WERI-Rb-1 (cell line): ENCODE results near the gene BCS1L.
A peak's percentile ranks its signal among the peaks of the same experiment; 100 is the strongest.
"Not testable (repeated sequence)": the region's sequence is repeated elsewhere in the genome, so short reads cannot be mapped to it uniquely, and the experiment has no call there.

Source experiments
- DNase-seq: peaks from one replicate; pipeline ENCODE4 v3.0.0-alpha.2; 2020
- H3K27ac ChIP-seq: fragments of 250-450 bp; sonication (Bioruptor Pico); 2 replicates; pipeline ENCODE4 v1.5.1; 2020; ENCODE audit warnings: mild to moderate bottlenecking, moderate library complexity
- H3K27me3 ChIP-seq: fragments of 250-450 bp; sonication (Bioruptor Pico); 2 replicates; pipeline ENCODE4 v1.5.1; 2021; ENCODE audit warnings: mild to moderate bottlenecking, low read depth, moderate library complexity; ENCODE audit not compliant: insufficient read depth, severe bottlenecking
- H3K36me3 ChIP-seq: fragments of 250-450 bp; sonication (Bioruptor Pico); 2 replicates; pipeline ENCODE4 v1.5.1; 2020; ENCODE audit warnings: mild to moderate bottlenecking, moderate library complexity
- H3K4me3 ChIP-seq: 2 replicates; pipeline ENCODE4 v1.5.1; 2011; ENCODE audit warnings: low read depth, mild to moderate bottlenecking, control low read depth, low read length
- H3K9me3 ChIP-seq: fragments of 250-450 bp; sonication (Bioruptor Pico); 2 replicates; pipeline ENCODE4 v1.5.1; 2021; ENCODE audit warnings: mild to moderate bottlenecking, moderate library complexity; ENCODE audit not compliant: severe bottlenecking
- CTCF ChIP-seq: IDR thresholded peaks from 2 replicates; pipeline ENCODE4 v1.5.1; 2011; ENCODE audit warnings: low read depth, mild to moderate bottlenecking, control low read depth, inconsistent platforms, low read length

The BCS1L gene

GRCh38 chr2:218679119-218679518, 19.6 kb downstream of the BCS1L start:
- no peak overlapping the region for H3K4me3 ChIP-seq
- H3K9me3 ChIP-seq, result no peaks in the 10 kb centered on the region
- DNase-seq, result no peak
- no peak overlapping the region for H3K27ac ChIP-seq
- no peak for TF ChIP-seq CTCF
- no peaks in the 10 kb centered on the region for H3K27me3 ChIP-seq
- H3K36me3 ChIP-seq, result 0 out of 2 replicates have a peak, but pooled peaks cover 5% of the 10 kb centered on the region

DNA sequence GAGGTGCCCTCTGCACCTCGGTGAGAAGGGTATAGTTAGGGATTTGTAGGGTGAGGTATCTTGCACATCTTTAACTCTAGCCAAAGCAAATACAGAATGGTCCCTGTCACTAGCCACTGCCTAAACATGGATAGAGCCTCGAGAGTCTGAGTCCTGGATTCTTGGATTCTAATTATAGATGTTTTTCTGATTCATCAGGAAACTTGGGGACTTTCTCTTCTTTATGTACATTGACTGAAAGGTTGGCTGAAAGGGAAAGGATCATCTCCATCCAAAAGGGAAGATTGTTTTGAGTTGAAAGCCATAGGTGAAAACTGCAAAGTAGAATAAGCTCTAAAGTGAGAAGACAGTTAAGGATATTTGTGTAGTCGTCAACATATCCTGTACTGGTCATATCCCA, 20.6 kb downstream of the BCS1L start:
- no peak for TF ChIP-seq CTCF
- H3K36me3 ChIP-seq, result 0 out of 2 replicates have a peak, but pooled peaks cover 7% of the 10 kb centered on the region

GRCh38 chr2:218687400-218688060, 28.0 kb downstream of the BCS1L start:
- not testable (repeated sequence) for H3K27ac ChIP-seq, H3K4me3 ChIP-seq, H3K36me3 ChIP-seq, H3K9me3 ChIP-seq, H3K27me3 ChIP-seq
- peak; percentile 71 for DNase-seq
- TF ChIP-seq CTCF, result peak; percentile 84

More for the DNA sequence above, 20.6 kb downstream of the BCS1L start:
- Histone ChIP-seq H3K27me3 (no peaks in the 10 kb centered on the region), H3K9me3 (no peaks in the 10 kb centered on the region), H3K4me3 (no peak overlapping the region), H3K27ac (no peak overlapping the region)
- DNase-seq, result no peak

DNA sequence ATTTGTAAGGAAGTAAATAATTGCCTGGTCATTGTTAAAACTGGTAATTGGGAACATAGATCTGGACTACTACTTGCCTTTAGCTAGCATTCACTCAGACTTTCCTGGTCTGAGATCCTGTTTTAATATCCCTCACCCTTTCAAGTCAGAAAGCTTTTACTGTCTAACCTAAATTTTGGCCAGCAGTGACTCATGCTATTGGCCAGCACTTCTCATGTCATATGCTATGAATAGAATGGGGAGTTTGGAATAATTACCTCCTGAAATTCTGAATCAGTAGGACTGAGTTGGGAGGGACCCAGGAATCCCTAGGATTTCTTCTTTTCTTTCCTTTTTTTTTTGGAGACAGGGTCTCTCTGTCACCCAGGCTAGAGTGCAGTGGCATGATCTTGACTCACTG, 31.8 kb downstream of the BCS1L start:
- TF ChIP-seq CTCF, result no peak
- Histone ChIP-seq H3K27ac (no peak overlapping the region), H3K4me3 (no peak overlapping the region), H3K36me3 (peaks cover 9% of the 10 kb centered on the region), H3K9me3 (no peaks in the 10 kb centered on the region), H3K27me3 (no peaks in the 10 kb centered on the region)
- no peak for DNase-seq

DNA sequence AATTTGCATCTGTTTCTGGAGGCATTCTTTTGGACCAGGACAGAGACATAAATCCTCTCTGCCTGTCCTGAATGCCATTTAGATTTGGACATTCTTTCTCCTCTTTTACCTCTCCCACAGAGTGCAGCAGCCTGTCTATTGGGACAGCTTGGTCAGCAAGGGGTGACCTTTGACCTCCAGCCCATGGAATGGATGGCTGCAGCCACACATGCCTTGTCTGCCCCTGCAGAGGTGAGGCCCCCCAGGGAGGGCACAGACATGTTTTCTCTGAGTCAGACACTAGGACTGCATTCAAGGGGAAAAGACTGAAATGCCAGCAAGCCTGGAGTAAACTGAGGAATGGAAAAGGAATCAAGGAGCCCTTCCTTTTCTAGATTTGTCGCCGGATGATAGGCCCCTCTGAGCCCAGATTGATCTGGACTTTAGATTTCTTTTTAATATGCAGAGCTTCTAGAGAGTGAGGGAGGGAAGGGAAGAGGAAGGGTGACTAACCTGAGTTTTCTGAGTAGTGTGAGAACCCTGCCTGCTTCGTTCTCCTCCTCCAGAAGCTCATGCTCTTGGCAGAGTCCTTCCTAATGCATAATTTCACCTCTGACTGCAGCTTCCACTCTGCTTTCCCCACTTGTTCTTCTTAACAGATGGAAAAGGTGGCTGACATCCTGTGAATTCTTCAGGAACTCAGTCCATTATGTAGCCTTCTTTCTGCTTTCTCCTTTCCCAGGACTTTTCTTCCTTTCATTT, 35.1 kb downstream of the BCS1L start:
- Histone ChIP-seq H3K27me3 (no peaks in the 10 kb centered on the region), H3K9me3 (no peaks in the 10 kb centered on the region), H3K4me3 (no peak overlapping the region), H3K27ac (no peak overlapping the region), H3K36me3 (peaks cover 13% of the 10 kb centered on the region)
- no peak for TF ChIP-seq CTCF
- DNase-seq, result no peak

DNA sequence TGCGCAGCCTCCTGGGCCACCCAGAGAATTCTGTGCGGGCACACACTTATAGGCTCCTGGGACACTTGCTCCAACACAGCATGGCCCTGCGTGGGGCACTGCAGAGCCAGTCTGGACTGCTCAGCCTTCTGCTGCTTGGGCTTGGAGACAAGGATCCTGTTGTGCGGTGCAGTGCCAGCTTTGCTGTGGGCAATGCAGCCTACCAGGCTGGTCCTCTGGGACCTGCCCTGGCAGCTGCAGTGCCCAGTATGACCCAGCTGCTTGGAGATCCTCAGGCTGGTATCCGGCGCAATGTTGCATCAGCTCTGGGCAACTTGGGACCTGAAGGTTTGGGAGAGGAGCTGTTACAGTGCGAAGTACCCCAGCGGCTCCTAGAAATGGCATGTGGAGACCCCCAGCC, 39.4 kb downstream of the BCS1L start:
- no peaks in the 10 kb centered on the region for H3K9me3 ChIP-seq
- no peak for TF ChIP-seq CTCF
- no peak for DNase-seq
- H3K27ac ChIP-seq, result no peak overlapping the region
- no peaks in the 10 kb centered on the region for H3K27me3 ChIP-seq
- H3K4me3 ChIP-seq, result no peak overlapping the region
- peaks cover 12% of the 10 kb centered on the region; the same call in 1 of the 2 replicates for H3K36me3 ChIP-seq
